Right ventricle myocardium inferior (tissue), 1 donor: Measurements from ENCODE around the gene PLA2G3. TPM values are rescaled to one million over a fixed set of nuclear protein-coding genes. Genes with fewer than 3 reads are reported as not detected.
A peak's percentile ranks its signal among the peaks of the same experiment; 100 is the strongest.

Experiments
- ATAC-seq: fragments of 200-7000 bp; cut with Tn5 transposase; one replicate; pipeline ENCODE4 v1.9.1; 2020; ENCODE audit warnings: mild to moderate bottlenecking, moderate library complexity
- DNase-seq: peaks from one replicate; pipeline ENCODE4 v3.0.0; 2021; ENCODE audit errors: missing footprints
- intact Hi-C: fragments of 100-400 bp; cut with DNase I; formaldehyde crosslinking; loops from one replicate; pipeline ENCODE4 v1.11.0; 2022
- total RNA-seq: library from RNA; stranded (reverse); fragmentation: NEBNext Ultra II Directional; extraction: Animal tissue kit (Norgen Biotek cat#: 25700); gene quantifications from one replicate; pipeline ENCODE4 v1.2.1, GENCODE V29; 2021
- donor health status: DM: no; HTN: yes; CAD: no; lungs with severe emphysema.

The PLA2G3 gene
- total RNA-seq, 1 donor from 2014 or later: not detected

DNA sequence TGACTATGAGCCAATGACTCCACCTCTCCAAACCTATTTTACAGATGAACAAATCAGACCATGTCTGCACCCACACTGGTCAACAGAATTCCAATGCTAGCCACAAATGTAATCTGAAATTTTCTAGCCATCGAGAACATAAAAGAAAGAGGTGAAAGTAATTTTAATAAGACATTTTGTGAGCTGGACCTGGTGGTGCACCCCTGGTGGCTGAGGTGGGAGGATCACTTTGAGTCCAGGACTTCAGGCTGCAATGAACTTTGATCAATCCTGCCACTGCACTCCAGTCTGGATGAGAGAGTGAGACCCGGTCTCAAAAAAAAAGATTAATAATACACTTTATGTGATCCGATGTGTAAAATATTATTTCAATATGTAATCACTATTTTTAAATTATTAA lies 10.3 kb upstream of the PLA2G3 start:
- intact Hi-C loops: no loop called here
- no peak for ATAC-seq
- DNase-seq: no peak

DNA sequence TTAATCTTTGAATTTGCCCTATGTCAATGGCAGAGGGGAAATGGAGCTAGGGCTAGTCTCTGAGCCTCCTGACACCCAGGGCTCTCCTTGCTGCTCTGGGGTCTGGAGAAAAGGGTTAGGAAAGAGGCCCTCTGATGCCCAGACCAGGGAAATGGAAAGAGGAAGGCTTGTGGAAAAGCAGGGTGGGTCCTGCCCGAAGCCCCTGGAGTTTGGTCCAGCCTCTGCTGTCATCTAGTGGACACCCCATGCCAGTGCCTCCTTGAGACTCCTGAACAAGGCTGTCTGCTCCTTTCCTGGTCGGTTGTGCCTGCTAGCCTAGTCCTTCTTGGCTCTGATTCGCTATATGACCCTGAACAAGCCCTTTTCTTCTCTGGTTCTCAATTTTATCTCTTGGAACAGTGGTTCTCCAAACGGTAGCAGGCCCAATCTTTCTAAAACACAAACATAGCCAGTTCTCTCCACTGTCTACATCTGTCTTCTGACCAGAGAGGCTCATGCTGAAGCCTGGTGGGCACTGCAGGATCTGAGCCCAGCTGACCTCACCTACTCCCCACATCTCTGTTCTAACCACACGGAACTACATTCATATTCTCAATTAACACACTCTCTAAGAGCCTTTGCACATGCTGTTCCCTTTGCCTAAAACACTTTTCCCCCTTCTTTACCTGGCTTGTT lies 8.8 kb upstream of the PLA2G3 start:
- intact Hi-C loops: loop anchor here (1.0 to 5.0 kb wide), 4 partner anchors 42 to 200 kb away; partner anchors contain the start of gene SELENOM
- DNase-seq: no peak
- ATAC-seq: peak; percentile 96

- ATAC-seq (peak; percentile 65), DNase-seq (no peak)
- intact Hi-C loops: loop anchor here (2.0 to 5.0 kb wide), 2 partner anchors 84 to 200 kb away; no protein-coding TSS in a partner anchor
These were observed 8.2 kb upstream of the PLA2G3 start for GRCh38 chr22:31148488-31148887.

GRCh38 chr22:31144223-31144622 lies 3.9 kb upstream of the PLA2G3 start:
- no peak for ATAC-seq
- DNase-seq: no peak
- intact Hi-C loops: no loop called here

DNA sequence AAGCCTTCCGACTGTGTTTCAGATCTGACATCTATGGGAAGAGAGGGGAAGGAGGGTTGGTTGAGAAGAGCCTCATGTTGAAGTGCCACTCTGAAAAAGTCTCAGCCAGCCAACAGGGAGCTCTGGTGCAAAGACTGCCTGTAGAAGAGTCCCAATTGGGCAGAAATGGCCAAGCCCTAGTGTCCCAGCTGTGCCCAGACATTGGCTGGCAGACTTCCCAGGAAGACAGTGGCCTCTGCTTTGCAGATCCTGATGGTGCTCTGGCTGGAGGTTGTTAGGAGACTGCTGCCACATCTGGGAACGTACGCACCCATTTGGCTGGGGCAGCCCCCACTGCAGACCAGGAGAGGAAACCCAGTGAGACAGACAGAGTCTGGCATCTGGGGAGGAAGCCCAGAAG lies 3.2 kb upstream of the PLA2G3 start:
- DNase-seq (no peak), ATAC-seq (no peak)

GRCh38 chr22:31143038-31143437 lies 2.7 kb upstream of the PLA2G3 start:
- DNase-seq (no peak), ATAC-seq (no peak)
- intact Hi-C loops: no loop called here

More for the DNA sequence above, 3.2 kb upstream of the PLA2G3 start:
- intact Hi-C loops: no loop called here

DNA sequence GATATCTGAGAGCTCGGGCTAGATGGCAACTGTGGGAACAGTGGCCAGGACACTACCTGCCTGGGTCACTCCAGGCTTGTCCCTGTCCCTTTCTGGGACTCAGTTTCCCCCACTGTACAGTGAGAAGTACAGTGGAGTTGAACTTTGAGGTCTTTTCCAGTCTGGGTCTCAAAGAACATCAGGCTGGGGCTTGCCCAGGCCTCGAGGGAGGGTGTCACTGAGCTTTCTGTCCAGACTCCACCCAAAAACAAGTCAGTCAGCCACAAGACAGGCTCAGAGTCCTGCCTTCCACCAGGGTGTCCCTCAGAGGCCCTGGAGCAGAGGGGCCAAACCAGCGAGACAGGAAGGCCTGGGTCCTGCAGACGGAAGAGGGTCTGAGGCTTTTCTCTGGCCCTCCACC lies 2.0 kb upstream of the PLA2G3 start:
- ATAC-seq (no peak), DNase-seq (no peak)
- intact Hi-C loops: no loop called here

DNA sequence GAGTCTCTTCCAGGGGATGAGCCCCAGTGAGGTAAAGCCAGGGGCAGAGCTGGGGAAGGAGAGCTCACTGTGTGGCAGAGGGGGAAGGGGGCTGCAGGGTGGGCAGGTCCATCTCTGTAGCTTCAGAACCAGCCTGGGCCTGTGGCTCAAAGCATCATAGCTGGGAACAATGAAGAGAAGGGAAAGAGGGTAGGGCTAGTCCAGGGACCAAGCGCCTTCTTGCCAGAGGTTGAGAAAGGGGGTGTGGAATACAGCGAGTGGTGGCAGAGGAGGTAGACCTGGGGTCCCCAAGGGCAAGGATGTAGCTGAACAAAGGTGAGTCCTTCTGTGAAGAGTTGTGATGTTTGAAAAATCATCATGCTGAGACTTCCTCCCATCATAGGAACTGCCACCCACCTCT lies 1.2 kb upstream of the PLA2G3 start:
- no peak for ATAC-seq
- intact Hi-C loops: no loop called here
- no peak for DNase-seq

DNA sequence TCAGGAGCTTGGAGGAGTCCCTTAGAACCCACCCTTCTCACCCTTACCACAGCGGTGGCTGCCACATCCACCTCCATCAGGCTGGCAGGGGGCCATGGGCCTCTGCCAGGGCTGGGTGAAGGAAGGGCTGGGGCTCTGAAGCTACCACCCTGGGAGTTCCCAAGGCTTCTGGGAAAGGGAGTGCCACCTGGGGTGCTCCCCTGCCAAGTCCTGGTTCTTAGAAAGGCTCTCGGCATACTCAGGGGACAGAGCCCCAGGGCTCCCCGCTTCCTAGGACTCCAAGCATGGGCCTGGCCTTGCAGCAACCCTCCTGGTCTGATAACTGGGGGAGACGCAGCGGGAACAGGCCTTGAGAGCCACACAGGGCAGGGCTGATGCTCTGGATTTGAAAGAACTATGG lies 438 bp upstream of the PLA2G3 start:
- no peak for ATAC-seq
- no peak for DNase-seq
- intact Hi-C loops: no loop called here

GRCh38 chr22:31139066-31139465 lies 1.2 kb downstream of the PLA2G3 start:
- intact Hi-C loops: no loop called here
- DNase-seq: no peak
- ATAC-seq: no peak

- intact Hi-C loops: no loop called here
- no peak for ATAC-seq
- DNase-seq: no peak
These were observed 2.2 kb downstream of the PLA2G3 start for GRCh38 chr22:31138126-31138525.

DNA sequence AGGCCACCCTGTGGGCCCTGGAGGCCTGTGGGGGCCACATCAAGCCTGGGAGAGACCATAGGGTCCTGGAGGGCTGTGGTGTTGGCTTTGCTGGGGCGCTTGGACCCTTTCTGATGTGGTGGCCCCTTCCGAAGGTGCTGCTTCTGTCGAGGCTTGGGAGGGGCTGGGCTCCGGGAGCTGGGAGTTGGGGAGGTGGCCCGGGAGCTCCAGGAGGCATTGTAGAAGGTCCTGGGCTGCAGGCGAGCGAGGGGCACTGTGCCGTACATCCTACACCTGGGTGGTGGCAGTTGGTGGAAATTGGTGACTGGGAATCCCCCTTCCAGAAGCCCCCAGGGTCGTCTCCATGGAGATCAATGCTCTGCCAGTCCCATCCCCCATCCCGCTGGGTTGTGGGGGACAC lies 2.6 kb downstream of the PLA2G3 start:
- DNase-seq: no peak
- intact Hi-C loops: no loop called here
- no peak for ATAC-seq

- DNase-seq (no peak), ATAC-seq (no peak)
- intact Hi-C loops: no loop called here
These were observed 3.6 kb downstream of the PLA2G3 start for GRCh38 chr22:31136711-31137110.

DNA sequence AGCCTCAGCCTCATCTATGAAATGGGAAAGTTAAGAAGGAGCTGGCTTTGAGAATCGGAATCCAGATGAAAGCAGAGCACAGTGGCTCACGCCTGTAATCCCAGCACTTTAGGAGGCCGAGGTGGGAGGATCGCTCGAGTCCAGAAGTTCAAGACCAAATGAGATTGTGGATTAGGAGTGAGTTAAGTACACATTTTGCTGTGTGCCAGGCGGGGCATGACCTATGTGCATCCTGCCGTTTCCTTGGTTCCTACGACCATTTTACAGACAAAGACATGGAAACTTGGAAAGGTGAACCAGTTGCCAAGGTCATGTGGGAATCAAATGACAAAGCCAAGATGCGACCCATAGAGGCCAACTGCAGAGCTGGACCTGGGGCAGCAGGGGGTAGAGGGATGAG lies 4.2 kb downstream of the PLA2G3 start:
- DNase-seq: no peak
- intact Hi-C loops: no loop called here
- no peak for ATAC-seq

GRCh38 chr22:31135706-31136105 lies 4.6 kb downstream of the PLA2G3 start:
- ATAC-seq (no peak), DNase-seq (no peak)
- intact Hi-C loops: no loop called here

DNA sequence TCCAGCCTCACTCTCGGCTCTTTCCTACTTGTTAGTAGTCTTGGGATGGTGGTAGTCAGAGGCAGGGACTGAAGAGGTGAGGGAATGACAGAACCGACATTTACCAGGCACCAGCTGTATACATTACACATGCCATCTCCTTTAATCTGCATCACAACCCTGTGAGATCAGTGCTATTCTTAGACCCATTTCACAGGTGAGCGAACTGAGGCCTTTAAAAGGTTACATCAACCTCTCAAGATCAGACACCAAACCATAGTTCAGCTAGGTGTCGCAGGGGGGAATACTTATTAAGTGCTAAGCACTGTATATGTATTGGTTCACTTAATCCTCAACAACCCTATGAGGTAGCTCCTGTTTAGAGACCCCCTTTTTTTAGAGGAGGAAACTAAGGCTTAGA lies 5.6 kb downstream of the PLA2G3 start:
- no peak for ATAC-seq
- no peak for DNase-seq
- intact Hi-C loops: no loop called here

DNA sequence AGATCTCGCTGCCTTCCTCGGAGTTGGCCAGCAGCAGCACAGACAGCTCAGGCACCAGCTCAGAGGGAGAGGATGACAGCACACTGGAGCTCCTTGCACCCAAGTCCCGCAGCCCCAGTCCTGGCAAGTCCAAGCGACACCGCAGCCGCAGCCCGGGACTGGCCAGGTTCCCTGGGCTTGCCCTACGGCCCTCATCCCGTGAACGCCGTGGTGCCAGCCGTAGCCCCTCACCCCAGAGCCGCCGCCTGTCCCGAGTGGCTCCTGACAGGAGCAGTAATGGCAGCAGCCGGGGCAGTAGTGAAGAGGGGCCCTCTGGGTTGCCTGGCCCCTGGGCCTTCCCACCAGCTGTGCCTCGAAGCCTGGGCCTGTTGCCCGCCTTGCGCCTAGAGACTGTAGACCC lies 6.4 kb downstream of the PLA2G3 start:
- intact Hi-C loops: no loop called here
- ATAC-seq (no peak), DNase-seq (no peak)

GRCh38 chr22:31130873-31131272 lies 9.4 kb downstream of the PLA2G3 start:
- intact Hi-C loops: no loop called here
- DNase-seq (no peak), ATAC-seq (no peak)

DNA sequence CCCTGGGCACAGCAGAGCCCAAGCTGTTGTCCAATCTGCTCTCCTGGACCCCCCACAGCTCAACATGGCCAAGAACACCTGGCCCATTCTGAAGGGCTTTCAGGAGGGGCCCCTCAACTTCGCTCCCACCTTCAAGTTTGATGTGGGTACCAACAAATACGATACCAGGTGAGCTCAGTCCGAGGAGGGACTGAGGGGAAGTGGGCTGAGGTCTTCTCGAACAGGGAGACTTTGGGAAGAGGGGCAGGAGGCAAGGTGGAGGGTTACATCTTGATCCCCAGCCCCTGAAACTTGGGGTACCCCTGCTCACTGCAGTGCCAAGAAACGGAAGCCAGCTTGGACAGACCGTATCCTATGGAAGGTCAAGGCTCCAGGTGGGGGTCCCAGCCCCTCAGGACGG lies 12.2 kb downstream of the PLA2G3 start:
- DNase-seq (no peak), ATAC-seq (no peak)
- intact Hi-C loops: no loop called here

DNA sequence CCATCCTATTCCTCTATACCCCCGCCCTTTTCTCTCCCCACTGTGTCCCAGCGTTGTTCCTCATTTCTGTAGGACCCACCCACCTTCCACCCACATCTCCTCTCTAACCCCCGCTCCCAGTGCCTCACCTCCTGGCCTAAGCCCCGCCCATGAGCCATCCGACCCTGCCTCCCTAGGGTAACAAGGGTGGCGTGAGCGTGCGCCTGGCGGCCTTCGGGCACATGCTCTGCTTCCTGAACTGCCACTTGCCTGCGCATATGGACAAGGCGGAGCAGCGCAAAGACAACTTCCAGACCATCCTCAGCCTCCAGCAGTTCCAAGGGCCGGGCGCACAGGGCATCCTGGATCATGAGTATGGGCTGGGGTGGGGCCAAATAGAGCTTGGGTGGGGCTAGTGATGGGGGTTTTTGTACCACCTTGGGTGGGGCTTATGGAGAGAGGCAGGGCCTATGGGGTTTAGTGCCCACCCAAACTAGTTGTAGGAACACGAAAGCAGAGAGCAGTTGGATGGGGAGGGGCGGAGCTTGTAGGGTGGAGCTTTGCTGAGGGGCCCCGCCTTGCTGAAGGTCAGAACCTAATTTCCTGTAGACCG lies 13.0 kb downstream of the PLA2G3 start:
- intact Hi-C loops: no loop called here
- ATAC-seq (no peak), DNase-seq (no peak)

DNA sequence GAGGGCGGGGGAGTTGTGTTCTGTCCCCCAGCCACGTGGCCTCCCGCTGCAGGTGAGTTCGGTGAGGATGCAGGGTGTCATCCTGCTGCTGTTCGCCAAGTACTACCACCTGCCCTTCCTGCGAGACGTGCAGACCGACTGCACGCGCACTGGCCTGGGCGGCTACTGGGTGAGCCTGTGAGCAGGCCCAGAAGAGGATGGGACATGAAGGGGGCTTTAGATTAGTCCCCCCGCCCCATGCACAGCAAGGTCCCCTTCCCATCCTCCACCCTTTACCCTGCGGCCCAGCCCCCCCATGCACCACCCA lies 13.5 kb downstream of the PLA2G3 start:
- intact Hi-C loops: no loop called here
- ATAC-seq (no peak), DNase-seq (no peak)
